ENCODE results near the gene IL3RA.
"Not testable (repeated sequence)": the region's sequence is repeated elsewhere in the genome, so short reads cannot be mapped to it uniquely, and the experiment has no call there.

IL3RA gene

GRCh38 chrX:1336331-1336943 is at the start of gene IL3RA:
IL3RA (plus strand) TSS chrX:1336785; CDS start chrX:1341766, 4,981 bp downstream.
- H3K36me3 ChIP-seq (ENCODE audit: insufficient read depth, low read length), result no peaks in the 10 kb centered on the region
- no peaks in the 10 kb centered on the region for H3K4me1 ChIP-seq (ENCODE audit: control insufficient read depth, insufficient read depth, low read length, unreplicated experiment)
- no peaks in the 10 kb centered on the region for H3K79me2 ChIP-seq (ENCODE audit: control insufficient read depth, insufficient read depth, low read length, unreplicated experiment)
- H2AFZ ChIP-seq (ENCODE audit: low read length, unreplicated experiment), result peak within 1 kb of the TSS; percentile 72
- H3K27me3 ChIP-seq (ENCODE audit: insufficient read depth, low read length), result peaks cover 7% of the 10 kb centered on the region; the same call in 1 of the 2 replicates
- peak within 1 kb of the TSS; percentile 79 for H3K4me3 ChIP-seq (ENCODE audit: low read depth, low read length)
- no peak within 1 kb of the TSS for H3K27ac ChIP-seq (ENCODE audit: low read depth, low read length)

DNA sequence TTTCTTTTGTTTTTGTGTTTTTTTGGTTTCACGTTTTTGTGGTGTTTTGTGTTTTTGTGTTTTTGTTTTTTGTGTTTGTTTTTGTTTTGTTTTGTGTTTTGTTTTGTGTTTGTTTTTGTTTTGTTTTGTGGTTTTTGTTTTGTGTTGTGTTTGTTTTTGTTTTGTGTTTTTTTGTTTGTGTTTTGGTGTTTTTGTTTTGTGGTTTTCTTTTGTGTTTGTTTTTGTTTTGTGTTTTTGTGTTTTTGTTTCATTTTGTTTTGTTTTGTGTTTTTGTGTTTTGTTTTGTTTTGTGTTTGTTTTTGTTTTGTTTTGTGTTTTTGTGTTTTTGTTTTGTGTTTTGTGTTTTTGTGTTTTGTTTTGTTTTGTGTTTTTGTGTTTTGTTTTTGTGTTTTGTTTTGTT is 47.0 kb upstream of the IL3RA start:
- Histone ChIP-seq H3K4me1 (ENCODE audit: control insufficient read depth, insufficient read depth, low read length, unreplicated experiment) (no peaks in the 10 kb centered on the region), H3K4me3 (ENCODE audit: low read depth, low read length) (no peak overlapping the region), H3K79me2 (ENCODE audit: control insufficient read depth, insufficient read depth, low read length, unreplicated experiment) (no peaks in the 10 kb centered on the region), H3K27me3 (ENCODE audit: insufficient read depth, low read length) (no peaks in the 10 kb centered on the region), H2AFZ (ENCODE audit: low read length, unreplicated experiment) (no peak overlapping the region), H3K36me3 (ENCODE audit: insufficient read depth, low read length) (no peaks in the 10 kb centered on the region), H3K27ac (ENCODE audit: low read depth, low read length) (no peak overlapping the region)

DNA sequence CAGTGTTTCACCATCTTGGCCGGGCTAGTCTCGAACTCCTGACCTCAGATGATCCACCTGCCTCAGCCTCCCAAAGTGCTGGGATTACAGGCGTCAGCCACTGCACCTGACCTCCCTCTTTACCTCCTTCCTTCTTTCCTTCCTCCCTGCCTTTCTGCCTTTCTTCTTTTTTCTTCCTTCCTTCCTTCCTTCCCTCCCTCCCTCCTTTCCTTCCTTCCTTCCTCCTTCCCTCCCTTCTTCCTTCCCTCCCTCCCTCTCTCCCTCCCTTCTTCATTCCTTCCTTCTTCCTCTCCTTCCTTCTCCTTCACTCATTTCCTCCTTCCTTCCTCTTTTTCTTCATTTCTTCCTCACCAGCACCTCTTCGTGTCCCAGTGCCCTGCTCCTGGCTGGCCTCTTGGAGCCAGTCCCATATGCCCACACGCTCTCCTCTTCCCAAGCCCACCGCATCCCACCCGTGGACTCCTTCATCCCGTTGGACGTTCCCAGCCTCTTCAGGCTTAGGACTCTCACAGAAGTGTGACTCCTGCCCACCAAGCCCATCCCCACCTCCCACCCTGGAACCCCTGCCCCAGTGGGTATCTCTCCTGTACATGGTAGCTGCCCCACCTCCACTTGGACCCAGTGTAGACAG is 45.4 kb upstream of the IL3RA start:
- Histone ChIP-seq H3K4me3 (ENCODE audit: low read depth, low read length) (no peak overlapping the region), H3K27ac (ENCODE audit: low read depth, low read length) (no peak overlapping the region), H3K4me1 (ENCODE audit: control insufficient read depth, insufficient read depth, low read length, unreplicated experiment) (no peaks in the 10 kb centered on the region), H3K79me2 (ENCODE audit: control insufficient read depth, insufficient read depth, low read length, unreplicated experiment) (no peaks in the 10 kb centered on the region), H2AFZ (ENCODE audit: low read length, unreplicated experiment) (no peak overlapping the region), H3K36me3 (ENCODE audit: insufficient read depth, low read length) (no peaks in the 10 kb centered on the region), H3K27me3 (ENCODE audit: insufficient read depth, low read length) (no peaks in the 10 kb centered on the region)

- H3K79me2 ChIP-seq (ENCODE audit: control insufficient read depth, insufficient read depth, low read length, unreplicated experiment), result no peaks in the 10 kb centered on the region
- no peak overlapping the region for H3K4me3 ChIP-seq (ENCODE audit: low read depth, low read length)
- no peak overlapping the region for H2AFZ ChIP-seq (ENCODE audit: low read length, unreplicated experiment)
- H3K4me1 ChIP-seq (ENCODE audit: control insufficient read depth, insufficient read depth, low read length, unreplicated experiment), result no peaks in the 10 kb centered on the region
- no peaks in the 10 kb centered on the region for H3K27me3 ChIP-seq (ENCODE audit: insufficient read depth, low read length)
- no peaks in the 10 kb centered on the region for H3K36me3 ChIP-seq (ENCODE audit: insufficient read depth, low read length)
- no peak overlapping the region for H3K27ac ChIP-seq (ENCODE audit: low read depth, low read length)
Measured at GRCh38 chrX:1292575-1293290, 43.9 kb upstream of the IL3RA start.

DNA sequence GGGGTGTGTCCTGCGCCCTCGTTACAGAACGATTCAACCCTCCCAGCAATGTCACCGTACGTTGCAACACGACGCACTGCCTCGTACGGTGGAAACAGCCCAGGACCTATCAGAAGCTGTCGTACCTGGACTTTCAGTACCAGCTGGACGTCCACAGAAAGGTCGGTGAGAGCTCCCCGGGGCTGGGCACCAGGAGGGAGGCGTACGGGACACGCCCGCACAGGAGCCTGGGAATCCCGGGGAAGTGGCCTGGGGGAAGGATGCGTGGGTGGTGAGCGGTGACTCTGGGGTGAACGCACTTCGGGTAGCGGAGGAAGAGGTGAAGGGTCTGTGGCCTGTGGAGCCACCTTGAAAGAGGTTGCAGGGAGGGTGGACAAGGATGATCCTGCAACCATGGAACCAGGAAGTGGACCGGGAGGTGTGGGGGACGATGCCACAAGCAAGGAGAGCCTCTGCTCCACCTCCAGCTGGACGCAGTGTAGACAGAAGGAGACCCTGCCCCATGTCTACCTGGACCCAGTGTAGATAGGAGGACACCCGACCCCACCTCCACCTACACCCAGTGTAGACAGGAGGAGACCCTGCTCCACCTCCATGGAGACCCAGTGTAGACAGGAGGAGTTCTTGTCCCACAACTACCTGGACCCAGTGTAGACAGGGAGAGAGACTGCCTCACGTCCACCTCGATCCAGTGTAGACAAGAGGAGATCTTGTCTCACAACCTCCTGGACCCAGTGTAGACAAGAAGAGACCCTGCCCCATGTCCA is 42.1 kb upstream of the IL3RA start:
- Histone ChIP-seq H3K27ac (ENCODE audit: low read depth, low read length) (no peak overlapping the region), H3K4me1 (ENCODE audit: control insufficient read depth, insufficient read depth, low read length, unreplicated experiment) (no peaks in the 10 kb centered on the region), H3K36me3 (ENCODE audit: insufficient read depth, low read length) (no peaks in the 10 kb centered on the region), H3K4me3 (ENCODE audit: low read depth, low read length) (no peak overlapping the region), H3K79me2 (ENCODE audit: control insufficient read depth, insufficient read depth, low read length, unreplicated experiment) (no peaks in the 10 kb centered on the region), H2AFZ (ENCODE audit: low read length, unreplicated experiment) (no peak overlapping the region), H3K27me3 (ENCODE audit: insufficient read depth, low read length) (no peaks in the 10 kb centered on the region)

GRCh38 chrX:1295550-1295949 is 41.0 kb upstream of the IL3RA start:
- Histone ChIP-seq H3K4me3 (ENCODE audit: low read depth, low read length) (no peak overlapping the region), H3K36me3 (ENCODE audit: insufficient read depth, low read length) (no peaks in the 10 kb centered on the region), H2AFZ (ENCODE audit: low read length, unreplicated experiment) (no peak overlapping the region), H3K4me1 (ENCODE audit: control insufficient read depth, insufficient read depth, low read length, unreplicated experiment) (no peaks in the 10 kb centered on the region), H3K79me2 (ENCODE audit: control insufficient read depth, insufficient read depth, low read length, unreplicated experiment) (no peaks in the 10 kb centered on the region), H3K27me3 (ENCODE audit: insufficient read depth, low read length) (no peaks in the 10 kb centered on the region), H3K27ac (ENCODE audit: low read depth, low read length) (no peak overlapping the region)

DNA sequence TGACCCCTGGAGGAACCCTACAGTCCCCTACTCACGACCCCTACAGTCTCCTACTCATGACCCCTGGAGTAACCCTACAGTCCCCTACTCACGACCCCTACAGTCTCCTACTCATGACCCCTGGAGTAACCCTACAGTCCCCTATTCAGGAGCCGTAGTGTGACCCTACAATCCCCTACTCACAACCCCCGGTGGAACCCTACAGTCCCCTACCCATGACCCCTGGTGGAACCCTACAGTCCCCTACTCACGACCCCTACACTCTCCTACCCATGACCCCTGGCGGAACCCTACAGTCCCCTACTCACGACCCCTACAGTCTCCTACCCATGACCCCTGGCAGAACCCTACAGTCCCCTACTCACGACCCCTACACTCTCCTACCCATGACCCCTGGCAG is 39.0 kb upstream of the IL3RA start:
- not testable (repeated sequence) for H3K4me1 ChIP-seq (ENCODE audit: control insufficient read depth, insufficient read depth, low read length, unreplicated experiment); H3K4me3 ChIP-seq (ENCODE audit: low read depth, low read length); H3K36me3 ChIP-seq (ENCODE audit: insufficient read depth, low read length); H3K27ac ChIP-seq (ENCODE audit: low read depth, low read length); H3K27me3 ChIP-seq (ENCODE audit: insufficient read depth, low read length); H3K79me2 ChIP-seq (ENCODE audit: control insufficient read depth, insufficient read depth, low read length, unreplicated experiment); H2AFZ ChIP-seq (ENCODE audit: low read length, unreplicated experiment)

GRCh38 chrX:1300449-1300848 is 36.1 kb upstream of the IL3RA start:
- Histone ChIP-seq H3K27ac (ENCODE audit: low read depth, low read length) (no peak overlapping the region), H3K4me1 (ENCODE audit: control insufficient read depth, insufficient read depth, low read length, unreplicated experiment) (no peaks in the 10 kb centered on the region), H2AFZ (ENCODE audit: low read length, unreplicated experiment) (no peak overlapping the region), H3K4me3 (ENCODE audit: low read depth, low read length) (no peak overlapping the region), H3K27me3 (ENCODE audit: insufficient read depth, low read length) (no peaks in the 10 kb centered on the region), H3K36me3 (ENCODE audit: insufficient read depth, low read length) (no peaks in the 10 kb centered on the region), H3K79me2 (ENCODE audit: control insufficient read depth, insufficient read depth, low read length, unreplicated experiment) (no peaks in the 10 kb centered on the region)

GRCh38 chrX:1305411-1305810 is 31.2 kb upstream of the IL3RA start:
- Histone ChIP-seq H2AFZ (ENCODE audit: low read length, unreplicated experiment) (no peak overlapping the region), H3K27me3 (ENCODE audit: insufficient read depth, low read length) (no peaks in the 10 kb centered on the region), H3K79me2 (ENCODE audit: control insufficient read depth, insufficient read depth, low read length, unreplicated experiment) (no peaks in the 10 kb centered on the region), H3K4me3 (ENCODE audit: low read depth, low read length) (no peak overlapping the region), H3K4me1 (ENCODE audit: control insufficient read depth, insufficient read depth, low read length, unreplicated experiment) (no peaks in the 10 kb centered on the region), H3K36me3 (ENCODE audit: insufficient read depth, low read length) (no peaks in the 10 kb centered on the region), H3K27ac (ENCODE audit: low read depth, low read length) (no peak overlapping the region)

- Histone ChIP-seq H3K4me1 (ENCODE audit: control insufficient read depth, insufficient read depth, low read length, unreplicated experiment) (no peaks in the 10 kb centered on the region), H3K79me2 (ENCODE audit: control insufficient read depth, insufficient read depth, low read length, unreplicated experiment) (no peaks in the 10 kb centered on the region), H3K4me3 (ENCODE audit: low read depth, low read length) (no peak overlapping the region), H3K27me3 (ENCODE audit: insufficient read depth, low read length) (no peaks in the 10 kb centered on the region), H2AFZ (ENCODE audit: low read length, unreplicated experiment) (no peak overlapping the region), H3K27ac (ENCODE audit: low read depth, low read length) (no peak overlapping the region), H3K36me3 (ENCODE audit: insufficient read depth, low read length) (no peaks in the 10 kb centered on the region)
Measured at GRCh38 chrX:1306909-1307625, 29.5 kb upstream of the IL3RA start.

Measured in ACC112 (cell line).